HG02759 (cell line): ENCODE results near the gene TMEM176A.
"Not testable (repeated sequence)": the region's sequence is repeated elsewhere in the genome, so short reads cannot be mapped to it uniquely, and the experiment has no call there.

Experiments
- ATAC-seq: cut with Tn5 transposase; IDR thresholded peaks from one replicate; pipeline ENCODE4 v1.9.1; 2021; ENCODE audit warnings: mild to moderate bottlenecking, moderate library complexity; ENCODE audit not compliant: unreplicated experiment

Gene TMEM176A

DNA sequence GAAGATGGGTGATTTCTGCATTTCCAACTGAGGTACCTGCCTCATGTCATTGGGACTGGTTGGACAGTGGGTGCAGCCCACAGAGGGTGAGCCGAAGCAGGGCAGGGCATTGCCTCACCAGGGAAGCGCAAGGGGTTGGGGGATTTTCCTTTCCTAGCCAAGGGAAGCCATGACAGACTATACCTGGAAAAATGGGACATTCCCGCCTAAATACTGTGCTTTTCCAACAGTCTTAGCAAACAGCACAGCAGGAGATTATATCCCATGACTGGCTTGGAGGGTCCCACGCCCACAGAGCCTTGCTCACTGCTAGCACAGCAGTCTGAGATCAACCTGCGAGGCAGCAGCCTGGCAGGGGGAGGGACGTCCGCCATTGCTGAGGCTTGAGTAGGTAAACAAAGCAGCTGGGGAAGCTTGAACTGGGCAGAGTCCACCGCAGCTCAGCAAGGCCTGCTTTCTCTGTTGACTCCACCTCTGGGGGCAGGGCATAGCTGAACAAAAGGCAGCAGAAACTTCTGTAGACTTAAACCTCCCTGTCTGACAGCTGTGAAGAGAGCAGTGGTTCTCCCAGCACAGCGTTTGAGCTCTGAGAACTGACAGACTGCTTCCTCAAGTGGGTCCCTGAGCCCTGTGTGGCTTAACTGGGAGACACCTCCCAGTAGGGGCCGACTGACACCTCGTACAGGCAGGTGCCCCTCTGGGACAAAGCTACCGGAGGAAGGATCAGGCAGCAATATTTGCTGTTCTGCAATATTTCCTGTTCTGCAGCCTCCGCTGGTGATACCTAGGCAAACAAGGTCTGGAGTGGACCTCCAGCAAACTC lies 7.3 kb downstream of the TMEM176A start:
- not testable (repeated sequence) for ATAC-seq

DNA sequence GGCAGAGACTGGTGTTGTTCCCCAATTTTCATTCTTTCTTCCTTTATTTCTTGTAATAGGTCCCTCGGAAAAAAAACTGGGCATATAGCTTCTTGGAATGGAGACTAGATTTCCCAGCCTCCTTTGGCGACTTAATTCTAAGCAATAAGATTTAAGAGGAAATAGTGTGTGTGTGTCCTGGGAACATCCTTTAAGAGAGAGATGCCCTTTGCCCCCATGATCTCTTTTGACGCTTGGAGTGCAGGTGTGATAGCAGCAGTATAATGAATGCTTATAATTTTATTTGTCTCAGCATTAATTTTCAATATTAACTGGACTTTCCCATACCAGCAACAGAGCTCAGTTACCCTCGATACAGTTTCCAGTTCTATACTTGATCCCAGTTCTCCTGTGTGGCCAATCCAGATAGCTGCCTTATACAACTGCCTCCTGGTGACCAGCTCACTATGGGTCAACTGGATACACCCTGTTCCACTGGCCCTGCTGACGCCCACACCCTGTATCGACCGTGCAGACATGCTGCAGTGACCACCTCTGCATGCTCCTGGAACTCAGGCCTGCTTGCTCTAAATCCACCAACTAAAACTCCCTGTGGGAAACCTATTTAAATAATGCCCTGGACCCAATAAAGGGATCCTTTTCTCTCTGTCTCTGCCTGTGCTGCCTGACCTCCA lies 13.9 kb downstream of the TMEM176A start:
- ATAC-seq, result no peak

DNA sequence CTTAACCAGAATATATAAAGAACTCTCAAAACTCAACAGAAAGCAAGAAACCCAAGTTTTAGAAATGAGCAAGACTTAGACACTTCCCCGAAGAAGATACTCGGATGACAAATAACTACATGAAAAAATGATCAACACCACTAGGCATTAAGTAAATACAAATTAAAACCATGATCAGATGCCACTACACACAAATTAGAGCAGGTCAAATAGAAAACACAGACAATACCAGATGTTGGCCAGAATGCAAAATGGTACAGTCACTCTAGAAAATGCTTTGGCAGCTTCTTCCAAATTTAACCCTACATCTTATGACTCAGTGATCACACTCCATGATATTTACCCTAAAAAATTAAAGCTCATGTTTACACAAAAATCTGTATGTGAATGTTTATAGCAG lies 18.4 kb downstream of the TMEM176A start:
- ATAC-seq, result no peak

DNA sequence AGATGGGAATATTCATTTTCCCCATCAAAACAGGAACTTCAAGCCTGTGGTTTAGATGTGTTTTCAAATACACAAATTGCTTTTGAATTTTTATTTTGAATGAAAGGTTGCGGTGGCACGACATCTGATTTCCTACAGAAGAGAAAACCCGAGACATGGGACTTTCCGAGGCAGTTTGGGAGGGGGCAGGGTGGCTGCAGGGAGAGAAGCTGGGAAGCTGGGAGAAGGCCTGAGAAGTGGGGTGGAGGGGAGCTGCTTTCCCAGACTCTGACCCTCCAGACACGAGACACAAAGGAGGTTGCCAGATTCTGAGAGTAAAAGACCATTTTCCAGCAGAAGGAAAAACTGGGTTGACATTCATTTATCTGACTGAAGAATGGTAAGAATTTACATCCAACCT lies 19.6 kb downstream of the TMEM176A start:
- no peak for ATAC-seq

DNA sequence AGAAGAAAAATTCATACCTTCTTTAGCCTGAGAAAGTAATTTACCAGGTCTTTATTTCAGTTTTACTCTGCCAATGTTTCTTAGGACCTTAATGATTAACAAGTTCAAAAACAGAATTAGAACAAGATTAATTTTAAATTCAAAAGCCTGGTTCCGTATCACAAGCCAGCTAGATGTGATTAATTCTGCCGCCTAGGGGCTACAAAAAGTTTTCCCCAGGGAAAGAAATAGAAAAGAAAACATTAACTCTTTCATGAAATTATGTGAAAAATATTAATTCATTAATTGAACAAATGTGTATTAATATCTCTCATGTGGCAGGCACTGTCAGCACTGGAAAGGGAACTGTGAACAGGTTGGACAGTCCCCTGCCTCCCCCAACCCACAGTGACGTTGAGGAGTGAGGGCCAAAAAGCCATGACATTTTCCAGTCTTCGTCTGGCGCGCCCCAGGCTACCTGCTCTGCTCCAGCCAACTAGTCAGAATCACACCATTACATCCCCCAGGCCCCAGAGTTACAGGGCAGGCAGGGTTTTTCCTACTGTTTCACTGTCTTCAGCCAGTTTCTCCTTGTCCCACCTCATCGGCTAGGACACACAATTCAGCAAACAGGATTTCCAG lies 20.1 kb downstream of the TMEM176A start:
- ATAC-seq, result no peak

DNA sequence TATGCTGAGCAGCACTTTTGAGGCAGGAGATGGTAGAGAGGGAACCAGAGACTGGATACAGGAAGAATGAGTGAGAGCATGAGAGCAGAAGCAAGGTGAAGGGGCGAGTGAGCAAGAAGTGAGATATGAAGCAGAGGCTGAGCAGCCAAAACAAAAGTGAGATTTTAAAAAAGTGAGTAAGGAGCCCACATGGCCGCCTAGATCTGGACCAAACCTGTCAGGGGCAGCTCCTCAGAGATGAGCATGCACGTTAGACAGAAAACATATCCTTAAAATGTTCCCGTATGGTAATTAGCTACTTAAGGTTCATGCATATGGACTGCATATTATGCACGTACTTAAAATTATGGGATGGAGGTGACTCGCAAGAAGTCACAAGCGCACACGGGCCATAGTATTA lies 22.5 kb downstream of the TMEM176A start:
- no peak for ATAC-seq

DNA sequence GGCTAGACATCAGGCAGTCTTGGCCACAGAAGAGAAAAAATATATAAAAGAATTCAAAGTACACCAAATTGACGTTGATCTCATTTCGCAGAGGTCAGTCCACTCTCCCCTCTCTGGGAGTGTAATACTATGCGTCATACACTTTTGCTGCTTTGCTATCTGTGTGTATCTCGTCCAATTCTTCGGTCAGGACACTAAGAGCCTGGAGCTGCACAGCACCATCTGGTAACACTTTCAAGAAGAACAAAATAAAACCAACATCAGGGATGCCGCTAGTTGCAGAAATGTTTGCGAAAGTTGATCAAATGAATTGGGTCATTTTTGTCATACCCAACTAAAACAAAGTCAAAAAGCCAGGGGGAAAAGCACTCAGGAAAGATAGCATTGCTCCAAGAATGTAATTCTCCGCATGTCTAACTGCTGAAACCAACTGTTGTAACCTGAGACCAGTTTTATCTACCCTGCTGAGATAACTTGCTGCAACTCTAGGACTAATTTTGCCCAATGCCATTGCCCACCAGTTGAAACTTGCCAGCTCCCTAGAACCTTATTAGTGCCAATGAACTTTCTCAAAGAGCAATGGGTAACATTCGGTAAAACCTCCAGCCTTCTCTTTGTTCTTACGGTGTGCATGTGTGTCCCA lies 23.0 kb downstream of the TMEM176A start:
- ATAC-seq, result no peak

DNA sequence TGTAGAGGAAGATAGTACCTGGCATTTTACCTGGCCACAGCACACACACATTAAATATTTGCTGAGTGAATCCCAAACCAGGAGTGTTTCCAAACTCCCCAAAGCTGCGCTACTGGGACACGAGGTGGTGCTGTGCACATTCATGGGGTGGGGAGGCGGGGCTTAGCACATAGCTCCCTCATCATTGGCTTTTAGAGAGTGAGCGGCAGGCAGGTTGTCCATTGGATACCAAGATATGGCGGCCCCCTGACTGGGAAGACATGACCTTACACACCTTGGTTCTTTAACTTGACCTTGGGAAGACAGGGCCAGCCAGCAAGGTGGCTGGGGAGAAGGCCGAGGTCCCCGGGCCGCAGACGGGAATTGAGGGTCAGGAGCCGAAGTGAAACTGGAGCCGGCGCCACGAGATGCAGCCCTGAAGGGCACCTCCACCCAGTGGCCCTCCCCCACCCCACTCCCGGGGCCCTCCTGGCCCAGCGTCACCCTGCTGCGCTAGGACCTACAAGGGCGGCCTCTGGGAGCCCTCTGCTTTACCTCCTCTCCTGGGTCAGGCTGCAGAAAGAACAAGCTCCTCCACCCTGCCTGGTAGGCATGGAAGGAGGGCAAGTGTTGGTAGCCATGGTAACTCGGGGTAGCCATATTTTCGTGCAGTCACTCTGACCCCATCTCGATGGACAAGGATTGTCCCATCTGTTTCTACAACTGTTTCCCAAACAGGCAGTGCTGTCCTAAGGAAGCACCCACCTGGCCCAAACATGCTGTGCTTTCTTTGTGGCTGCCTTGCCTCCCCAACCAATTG lies 24.0 kb downstream of the TMEM176A start:
- ATAC-seq, result no peak

DNA sequence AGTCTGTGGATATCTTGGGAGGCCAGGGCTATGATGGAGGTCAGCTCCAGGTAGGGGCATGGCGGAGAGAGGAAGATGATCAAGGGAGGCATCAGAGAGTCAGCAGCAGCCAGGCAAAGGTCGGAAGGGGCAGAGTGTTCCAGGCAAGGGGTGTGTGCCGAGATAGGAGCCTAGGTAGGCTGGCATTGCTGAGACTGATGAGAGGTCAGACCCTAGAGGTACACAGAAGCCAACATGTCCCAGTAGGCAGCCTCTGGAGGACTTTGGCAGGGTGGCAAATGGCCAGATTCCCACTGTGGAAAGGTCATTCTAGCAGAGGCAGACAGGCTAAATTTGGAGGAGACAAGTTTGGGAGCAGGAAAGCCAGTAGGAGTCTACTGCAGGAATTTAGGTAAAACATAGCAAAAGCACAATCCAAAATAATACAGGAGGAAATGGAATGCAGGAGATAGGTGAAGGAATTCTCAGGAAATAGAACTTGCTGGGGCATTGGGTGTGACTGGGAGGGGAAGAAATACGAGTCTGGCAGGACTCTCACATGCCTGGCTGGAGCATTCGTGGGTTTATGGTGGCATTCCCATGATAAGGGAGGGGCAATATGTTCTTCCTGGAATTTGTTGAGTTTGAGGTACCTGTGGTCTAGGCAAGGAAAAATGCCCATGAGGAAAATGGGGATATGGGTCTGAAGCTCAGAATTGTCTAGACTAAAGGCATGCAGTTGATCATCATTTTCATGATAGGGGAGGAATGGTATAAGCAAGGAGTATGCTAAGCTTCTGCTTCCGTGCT lies 25.7 kb downstream of the TMEM176A start:
- ATAC-seq, result no peak

DNA sequence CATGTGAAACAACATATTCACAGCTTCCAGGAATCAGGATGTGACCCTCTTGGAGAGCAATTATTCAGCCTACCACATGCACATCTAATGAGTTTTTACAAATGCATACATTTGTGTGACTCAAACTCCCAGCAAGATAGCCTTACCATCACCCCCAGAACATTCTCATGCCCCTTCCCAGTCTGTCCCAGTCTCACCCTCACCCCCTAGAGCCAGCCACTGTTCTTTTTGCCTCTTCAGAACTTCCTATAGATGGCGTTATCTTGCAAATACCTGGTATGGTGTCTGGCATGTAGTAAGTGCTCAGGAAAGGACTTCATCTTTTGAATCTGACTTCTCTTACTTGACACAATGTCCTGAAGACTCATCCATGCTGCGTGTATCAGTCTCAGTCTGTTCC lies 27.8 kb downstream of the TMEM176A start:
- no peak for ATAC-seq

DNA sequence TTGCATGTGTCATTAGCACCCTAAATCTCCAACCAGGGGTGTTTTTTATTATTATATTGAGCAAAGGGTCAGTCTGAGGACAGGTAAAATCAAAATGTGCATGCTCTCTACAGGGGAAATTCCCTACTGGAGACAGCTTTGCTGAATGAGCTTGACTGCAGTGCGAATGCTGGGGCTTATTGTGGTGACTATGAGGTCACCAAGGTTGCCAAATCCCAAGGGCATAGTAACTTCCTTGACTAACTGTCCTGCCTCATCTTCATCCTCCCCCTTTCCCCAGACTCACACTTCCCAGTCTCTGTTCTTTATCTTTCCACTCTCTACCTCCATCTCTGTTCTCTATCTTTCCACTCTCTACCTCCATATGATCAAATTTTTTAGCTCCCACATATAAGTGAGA lies 28.9 kb downstream of the TMEM176A start:
- ATAC-seq, result no peak

DNA sequence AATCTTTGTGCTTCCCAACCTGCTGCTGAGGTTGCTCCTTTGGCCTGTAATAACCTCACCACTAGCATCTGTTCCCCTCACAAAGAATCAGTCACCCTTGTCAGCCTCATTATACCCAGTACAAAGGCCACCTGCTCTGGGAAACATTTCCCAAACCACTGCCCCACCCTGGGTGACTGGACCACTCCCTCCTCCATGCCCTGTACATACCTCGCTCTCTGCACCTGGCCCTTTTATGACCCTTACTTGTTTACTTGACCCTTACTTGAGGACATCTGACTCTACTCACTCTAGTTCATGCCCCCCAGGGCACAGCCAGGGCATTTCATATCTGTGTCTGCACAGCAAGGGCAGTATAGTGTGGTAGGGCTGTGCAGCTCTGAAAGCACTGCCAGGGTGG lies 30.4 kb downstream of the TMEM176A start:
- ATAC-seq, result no peak

DNA sequence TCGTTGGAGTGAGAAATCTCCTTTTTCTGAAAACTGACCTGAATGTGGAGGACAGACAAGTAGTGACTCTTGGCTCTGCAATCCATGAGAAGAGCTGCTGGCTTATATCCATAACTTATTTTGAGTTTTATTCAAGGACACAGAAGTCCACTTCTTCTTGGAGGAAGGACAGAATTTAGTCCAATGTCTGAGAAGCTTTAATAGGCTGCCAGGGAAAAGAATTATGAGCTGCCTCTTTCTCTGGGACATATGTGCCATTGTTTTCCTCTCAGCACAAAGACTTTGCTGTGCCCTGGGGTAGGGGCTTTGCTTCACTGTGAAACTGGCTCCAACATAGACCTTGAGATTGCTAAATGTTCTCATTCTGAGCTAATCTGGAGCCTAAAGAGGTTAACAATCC lies 31.3 kb downstream of the TMEM176A start:
- ATAC-seq, result no peak

DNA sequence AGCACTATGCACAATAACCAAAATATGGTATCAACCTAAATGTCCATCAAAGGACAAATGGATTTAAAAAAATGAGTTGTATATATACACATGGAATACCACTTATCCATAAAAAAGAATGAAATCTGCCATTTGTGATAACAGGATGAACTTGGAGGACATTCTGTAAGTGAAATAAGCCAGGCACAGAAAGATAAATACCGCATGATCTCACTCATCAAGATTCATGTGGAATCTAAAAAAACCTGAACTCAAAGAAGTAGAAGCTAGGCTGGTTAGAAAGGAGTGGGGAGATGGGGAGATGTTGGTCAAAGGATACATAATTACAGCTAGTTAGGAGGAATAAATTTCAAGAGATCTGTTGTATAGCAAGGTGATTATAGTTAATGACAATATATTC lies 34.5 kb downstream of the TMEM176A start:
- no peak for ATAC-seq

DNA sequence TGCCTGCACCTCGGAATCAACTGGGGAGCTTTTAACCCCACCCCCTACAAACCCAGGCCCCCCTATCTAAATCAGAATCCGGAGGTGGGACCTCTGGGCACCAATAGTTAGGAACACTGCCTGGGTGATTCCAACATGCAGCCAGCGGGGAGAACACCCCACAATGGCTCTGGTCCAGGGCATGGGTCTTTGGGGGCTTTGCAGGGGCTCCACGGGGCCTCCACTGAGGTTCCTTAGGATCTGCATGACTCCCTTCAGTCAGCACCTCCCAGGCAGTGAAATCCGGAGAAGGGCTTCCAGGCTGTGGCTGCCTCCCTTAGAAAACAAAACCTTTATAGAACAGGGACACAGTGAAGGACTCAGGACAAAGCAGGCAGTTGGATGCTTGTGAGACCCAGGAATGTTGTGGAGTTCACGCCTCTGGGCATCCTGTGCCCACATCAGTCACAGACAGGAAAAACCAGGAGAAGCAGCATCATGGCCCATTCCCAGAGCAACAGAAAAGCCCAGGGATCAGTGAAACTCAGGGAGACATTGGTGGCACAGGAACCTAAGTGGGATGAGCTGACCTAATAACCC lies 35.2 kb downstream of the TMEM176A start:
- ATAC-seq, result no peak

DNA sequence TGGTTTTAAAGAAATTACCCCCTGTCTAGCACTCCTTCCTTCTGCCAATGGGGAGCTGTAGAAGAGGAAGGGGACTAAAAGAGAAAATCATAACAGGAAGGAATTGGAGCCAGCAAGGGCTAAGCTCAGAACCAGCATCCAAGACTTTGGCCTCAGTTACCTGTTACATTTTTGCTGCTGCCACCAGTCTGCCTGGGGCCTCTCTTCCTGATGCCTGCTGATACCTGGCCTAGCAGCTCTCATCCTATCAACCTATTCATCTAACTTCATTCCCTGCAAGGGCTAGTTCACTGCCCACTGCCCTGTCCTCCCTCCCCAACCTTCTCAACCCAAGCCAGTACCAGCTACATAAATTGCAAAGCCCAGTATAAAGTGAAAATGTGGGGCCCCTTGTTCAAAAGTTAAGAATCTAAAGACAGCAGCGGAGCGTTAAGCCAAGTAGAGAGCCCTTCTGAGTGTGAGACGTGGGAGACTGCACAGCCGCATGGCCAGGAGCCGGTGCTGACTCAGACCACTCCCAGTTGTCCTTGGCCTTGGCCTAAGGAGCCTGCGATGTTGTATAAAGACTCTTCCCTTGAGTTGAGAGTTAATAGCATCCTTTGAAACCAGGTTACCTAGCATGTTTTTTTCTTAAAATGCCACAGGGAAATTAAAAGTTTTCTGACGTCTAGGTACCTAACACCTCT lies 38.5 kb downstream of the TMEM176A start:
- no peak for ATAC-seq

DNA sequence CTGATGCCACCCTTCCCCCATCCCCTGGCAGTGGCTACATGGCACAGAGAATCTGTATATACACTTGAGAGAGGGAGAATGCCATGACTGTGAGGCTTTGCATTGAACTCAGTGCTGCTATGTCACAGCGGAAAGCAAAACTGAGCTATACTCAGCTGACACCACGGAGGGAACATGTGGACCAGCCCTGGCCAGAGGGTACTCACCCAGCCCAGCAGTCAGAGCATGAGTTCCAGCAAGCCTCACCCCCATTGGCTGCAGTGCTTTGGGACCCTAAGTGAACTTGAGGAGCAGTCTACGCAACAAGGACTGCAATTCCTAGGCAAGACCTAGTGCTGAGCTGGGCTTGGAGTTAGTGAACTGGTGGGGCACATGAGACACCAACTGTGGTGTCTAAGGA lies 41.4 kb downstream of the TMEM176A start:
- ATAC-seq, result no peak

DNA sequence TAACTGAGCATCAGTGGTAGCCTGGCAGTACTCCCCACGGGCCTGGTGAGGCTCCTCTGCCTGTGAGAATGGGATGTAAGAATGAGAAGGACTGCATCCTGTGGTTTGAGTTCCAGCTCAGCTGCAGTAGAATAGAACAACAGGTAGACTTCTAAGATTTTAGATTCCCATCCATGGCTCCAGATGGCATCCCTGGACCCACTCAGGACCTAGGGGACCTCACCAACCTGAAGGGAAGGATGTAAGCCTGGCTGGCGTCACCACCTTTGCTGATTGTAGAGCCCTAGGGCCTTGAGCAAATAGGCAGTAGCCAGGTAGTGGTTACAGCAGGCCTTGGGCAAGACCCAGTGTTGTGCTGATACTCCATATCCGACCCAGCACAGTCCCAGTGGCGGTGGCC lies 42.1 kb downstream of the TMEM176A start:
- ATAC-seq, result no peak

DNA sequence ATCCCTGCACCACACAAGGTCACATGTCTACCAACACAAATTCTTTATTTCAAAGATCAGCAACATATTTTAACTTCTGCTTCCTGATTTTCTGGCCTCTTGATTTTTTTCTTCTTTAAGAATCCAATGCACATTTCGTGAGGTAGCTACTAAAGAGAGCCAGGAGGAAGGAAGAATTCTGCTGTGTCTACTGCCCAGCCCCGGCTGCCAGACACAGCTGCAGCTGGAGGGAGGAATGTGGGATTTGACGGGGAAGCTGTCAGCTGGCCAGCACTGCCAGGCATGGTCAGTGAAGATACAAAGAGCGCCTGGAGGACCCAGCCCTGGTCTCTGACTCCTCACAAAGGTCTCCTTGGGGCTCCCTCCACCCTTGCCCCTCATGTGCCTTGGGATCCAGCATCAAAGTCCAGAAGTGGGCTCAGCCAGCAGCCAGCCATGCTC lies 44.9 kb downstream of the TMEM176A start:
- ATAC-seq, result no peak
